H9 (cell line): Measurements from ENCODE around the gene SEPHS1. TPM values are rescaled to one million over a fixed set of nuclear protein-coding genes. Genes with fewer than 3 reads are reported as not detected.

ENCODE experiments used
- DNase-seq: peaks from one replicate; pipeline ENCODE4 v3.0.0-alpha.2; 2017
- H2AFZ ChIP-seq: one replicate; pipeline ENCODE4 v1.6.1; 2013; ENCODE audit warnings: mild to moderate bottlenecking, low read length, control low read depth, moderate library complexity
- H2AK5ac ChIP-seq: 2 replicates; pipeline ENCODE4 v1.6.1; 2013; ENCODE audit warnings: low read length, control low read depth, mixed read lengths; ENCODE audit not compliant: insufficient read length
- H2BK120ac ChIP-seq: one replicate; pipeline ENCODE4 v1.6.1; 2013; ENCODE audit warnings: low read depth, mild to moderate bottlenecking, low read length, control low read depth, inconsistent platforms; ENCODE audit not compliant: poor library complexity, severe bottlenecking
- H2BK12ac ChIP-seq: 2 replicates; pipeline ENCODE4 v1.6.1; 2013; ENCODE audit warnings: low read length, control low read depth, mixed read lengths, low read depth; ENCODE audit not compliant: insufficient read length
- H2BK15ac ChIP-seq: 2 replicates; pipeline ENCODE4 v1.6.1; 2013; ENCODE audit warnings: low read depth, low read length, control low read depth
- H2BK20ac ChIP-seq: one replicate; pipeline ENCODE4 v1.6.1; 2013; ENCODE audit warnings: low read depth, mild to moderate bottlenecking, low read length, control low read depth, inconsistent platforms; ENCODE audit not compliant: poor library complexity, severe bottlenecking
- H2BK5ac ChIP-seq: 2 replicates; pipeline ENCODE4 v1.6.1; 2013; ENCODE audit warnings: low read length, control low read depth, mixed read lengths; ENCODE audit not compliant: insufficient read length
- H3K14ac ChIP-seq: 2 replicates; pipeline ENCODE4 v1.6.1; 2013; ENCODE audit warnings: low read length, control low read depth; ENCODE audit not compliant: insufficient read depth
- H3K18ac ChIP-seq: 2 replicates; pipeline ENCODE4 v1.6.1; 2013; ENCODE audit warnings: low read depth, mild to moderate bottlenecking, mixed read lengths, low read length, control low read depth; ENCODE audit not compliant: insufficient read length
- H3K23ac ChIP-seq: 2 replicates; pipeline ENCODE4 v1.6.1; 2013; ENCODE audit warnings: low read length, control low read depth, mixed read lengths, low read depth; ENCODE audit not compliant: insufficient read length
- H3K23me2 ChIP-seq: 2 replicates; pipeline ENCODE4 v1.6.1; 2013; ENCODE audit warnings: low read depth, mild to moderate bottlenecking, mixed read lengths, low read length, control low read depth; ENCODE audit not compliant: insufficient read length, poor library complexity, severe bottlenecking
- H3K27ac ChIP-seq: 2 replicates; pipeline ENCODE4 v1.5.1; 2013; ENCODE audit warnings: low read length, control low read depth, mixed read lengths, low read depth; ENCODE audit not compliant: insufficient read length
- H3K27me3 ChIP-seq: 2 replicates; pipeline ENCODE4 v1.6.1; 2013; ENCODE audit warnings: low read length, control low read depth, inconsistent platforms; ENCODE audit not compliant: insufficient read depth
- H3K4ac ChIP-seq: 2 replicates; pipeline ENCODE4 v1.6.1; 2013; ENCODE audit warnings: low read depth, mild to moderate bottlenecking, control low read depth, inconsistent platforms, low read length, moderate library complexity
- H3K4me1 ChIP-seq: 2 replicates; pipeline ENCODE4 v1.6.1; 2013; ENCODE audit warnings: low read length, control low read depth, inconsistent platforms; ENCODE audit not compliant: insufficient read depth
- H3K4me2 ChIP-seq: 2 replicates; pipeline ENCODE4 v1.6.1; 2013; ENCODE audit warnings: low read length, control low read depth, mixed read lengths; ENCODE audit not compliant: insufficient read length, insufficient read depth
- H3K56ac ChIP-seq: 2 replicates; pipeline ENCODE4 v1.6.1; 2013; ENCODE audit warnings: low read depth, mild to moderate bottlenecking, mixed read lengths, low read length, control low read depth; ENCODE audit not compliant: insufficient read length
- H3K79me1 ChIP-seq: 2 replicates; pipeline ENCODE4 v1.6.1; 2013; ENCODE audit warnings: low read depth, mild to moderate bottlenecking, moderate library complexity, low read length, control low read depth, inconsistent platforms; ENCODE audit not compliant: insufficient read depth, poor library complexity, severe bottlenecking
- H3K79me2 ChIP-seq: 2 replicates; pipeline ENCODE4 v1.6.1; 2013; ENCODE audit warnings: low read length, control low read depth, inconsistent platforms; ENCODE audit not compliant: insufficient read depth
- H3K9ac ChIP-seq: 2 replicates; pipeline ENCODE4 v1.6.1; 2013; ENCODE audit warnings: low read length, control low read depth, mixed read lengths; ENCODE audit not compliant: insufficient read length; ENCODE audit errors: extremely low read depth
- H3K9me3 ChIP-seq: one replicate; pipeline ENCODE4 v1.6.1; 2013; ENCODE audit warnings: low read depth, low read length, inconsistent platforms; ENCODE audit not compliant: control insufficient read depth
- H3T11ph ChIP-seq: one replicate; pipeline ENCODE4 v1.6.1; 2013; ENCODE audit warnings: mild to moderate bottlenecking, low read length, control low read depth, inconsistent platforms
- H4K20me1 ChIP-seq: one replicate; pipeline ENCODE4 v1.6.1; 2013; ENCODE audit not compliant: control insufficient read depth, insufficient read length, insufficient read depth
- H4K5ac ChIP-seq: 2 replicates; pipeline ENCODE4 v1.6.1; 2013; ENCODE audit warnings: low read depth, mild to moderate bottlenecking, mixed read lengths, low read length, control low read depth; ENCODE audit not compliant: insufficient read length
- H4K8ac ChIP-seq: replicated peaks from 2 replicates; pipeline ENCODE4 v1.6.1; 2013; ENCODE audit warnings: low read length, control low read depth, mixed read lengths, low read depth; ENCODE audit not compliant: insufficient read length
- H4K91ac ChIP-seq: 2 replicates; pipeline ENCODE4 v1.6.1; 2013; ENCODE audit warnings: low read depth, mild to moderate bottlenecking, moderate library complexity, mixed read lengths, low read length, control low read depth; ENCODE audit not compliant: insufficient read length
- H3K27ac Mint-ChIP-seq, 3 experiments: 2 replicates in 2 of 3; 3 replicates in 1 of 3; pipeline ENCODE4 v1.8.0; 2020 to 2021; ENCODE audit warnings: mixed read lengths in 3 of 3, mild to moderate bottlenecking in 1 of 3, moderate library complexity in 1 of 3
- H3K27me3 Mint-ChIP-seq: 2 replicates; pipeline ENCODE4 v1.8.0; 2021; ENCODE audit warnings: low read depth, mild to moderate bottlenecking, moderate library complexity, mixed read lengths
- H3K36me3 Mint-ChIP-seq, 3 experiments: 2 replicates in 2 of 3; 3 replicates in 1 of 3; pipeline ENCODE4 v1.8.0; 2020 to 2021; ENCODE audit warnings: low read depth in 3 of 3, mixed read lengths in 3 of 3; ENCODE audit not compliant: insufficient read depth in 1 of 3
- H3K4me1 Mint-ChIP-seq, 2 experiments: 2 replicates each; pipeline ENCODE4 v1.8.0; 2020; ENCODE audit warnings: mixed read lengths in 2 of 2
- H3K4me3 Mint-ChIP-seq, 2 experiments: 2 replicates in 1 of 2; 3 replicates in 1 of 2; pipeline ENCODE4 v1.8.0; 2020 to 2021; ENCODE audit warnings: mild to moderate bottlenecking in 2 of 2, mixed read lengths in 2 of 2, moderate library complexity in 1 of 2
- H3K9me3 Mint-ChIP-seq, 2 experiments: 2 replicates in 1 of 2; 3 replicates in 1 of 2; pipeline ENCODE4 v1.8.0; 2020; ENCODE audit warnings: mild to moderate bottlenecking in 2 of 2, mixed read lengths in 2 of 2, moderate library complexity in 1 of 2
- WGBS: extraction: QIAGEN DNeasy Blood & Tissue Kit; methylation state at CpG from one replicate; pipeline ENCODE4 v1.1.7; 2013; ENCODE audit warnings: missing lambda C conversion rate, low lambda C conversion rate, mixed read lengths; ENCODE audit not compliant: insufficient read length; ENCODE audit errors: extremely low coverage; 5-methylcytosine and 5-hydroxymethylcytosine counted together
- total RNA-seq: library from RNA; stranded (reverse); gene quantifications from 2 replicates; pipeline ENCODE4 v1.2.1, GENCODE V29; 2021
- TF ChIP-seq, protein P1 (sequence below): fragments of 200-600 bp; sonication (generic); conservative IDR thresholded peaks from 3 replicates; pipeline ENCODE4 v1.8.0; 2021; ENCODE audit warnings: antibody characterized with exemption, mild to moderate bottlenecking

The SEPHS1 gene
- total RNA-seq, 1 experiment from 2014 or later = 366 TPM

DNA sequence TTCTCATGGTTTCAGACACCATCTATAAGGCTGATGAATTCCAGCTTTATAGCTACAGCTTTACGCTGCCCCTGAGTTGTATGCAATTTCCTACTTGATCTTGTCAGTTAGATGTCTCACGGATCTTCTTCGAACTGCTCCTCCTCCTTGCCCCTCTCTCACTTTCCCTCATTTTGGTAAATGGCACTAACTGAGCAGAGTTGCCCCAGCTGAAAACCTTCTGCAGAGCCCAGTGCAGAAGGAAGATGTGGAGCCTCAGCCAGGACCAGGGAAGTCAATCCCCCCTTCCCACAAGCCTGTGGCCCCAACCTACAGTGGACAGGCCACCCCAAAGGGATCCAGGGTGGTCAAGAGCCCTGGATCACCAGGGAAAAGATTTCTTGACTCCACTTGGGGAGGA, 49.0 kb upstream of the SEPHS1 start:
- no peak overlapping the region for H4K5ac ChIP-seq
- no peak overlapping the region for H4K91ac ChIP-seq
- peak overlapping the region; percentile 83 for H2BK20ac ChIP-seq
- no peak overlapping the region for H3K4ac ChIP-seq
- no peak overlapping the region for H3K23ac ChIP-seq
- H3K23me2 ChIP-seq = no peaks in the 10 kb centered on the region
- H3K27me3 ChIP-seq = no peaks in the 10 kb centered on the region
- no peak overlapping the region for H2AFZ ChIP-seq
- H2BK15ac ChIP-seq = no peak overlapping the region
- no peaks in the 10 kb centered on the region for H3K79me1 ChIP-seq
- H4K8ac ChIP-seq = no peak overlapping the region
- H3T11ph ChIP-seq = no peak overlapping the region
- TF ChIP-seq, protein P1, sequence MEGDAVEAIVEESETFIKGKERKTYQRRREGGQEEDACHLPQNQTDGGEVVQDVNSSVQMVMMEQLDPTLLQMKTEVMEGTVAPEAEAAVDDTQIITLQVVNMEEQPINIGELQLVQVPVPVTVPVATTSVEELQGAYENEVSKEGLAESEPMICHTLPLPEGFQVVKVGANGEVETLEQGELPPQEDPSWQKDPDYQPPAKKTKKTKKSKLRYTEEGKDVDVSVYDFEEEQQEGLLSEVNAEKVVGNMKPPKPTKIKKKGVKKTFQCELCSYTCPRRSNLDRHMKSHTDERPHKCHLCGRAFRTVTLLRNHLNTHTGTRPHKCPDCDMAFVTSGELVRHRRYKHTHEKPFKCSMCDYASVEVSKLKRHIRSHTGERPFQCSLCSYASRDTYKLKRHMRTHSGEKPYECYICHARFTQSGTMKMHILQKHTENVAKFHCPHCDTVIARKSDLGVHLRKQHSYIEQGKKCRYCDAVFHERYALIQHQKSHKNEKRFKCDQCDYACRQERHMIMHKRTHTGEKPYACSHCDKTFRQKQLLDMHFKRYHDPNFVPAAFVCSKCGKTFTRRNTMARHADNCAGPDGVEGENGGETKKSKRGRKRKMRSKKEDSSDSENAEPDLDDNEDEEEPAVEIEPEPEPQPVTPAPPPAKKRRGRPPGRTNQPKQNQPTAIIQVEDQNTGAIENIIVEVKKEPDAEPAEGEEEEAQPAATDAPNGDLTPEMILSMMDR = no peak
- H3K9me3 ChIP-seq = peaks cover 10% of the 10 kb centered on the region
- H2BK120ac ChIP-seq = no peak overlapping the region
- Mint-ChIP-seq H3K27ac (no peak overlapping the region; a peak in 1 of 7 replicates), H3K4me3 (no peak overlapping the region), H3K9me3 (peaks cover 20 to 27% of the 10 kb centered on the region in 2 experiments), H3K27me3 (peaks cover 2% of the 10 kb centered on the region; the same call in 1 of the 2 replicates), H3K4me1 (peaks cover 12 to 20% of the 10 kb centered on the region in 2 experiments), H3K36me3 (peaks cover 8 to 30% (median 27%) of the 10 kb centered on the region in 3 experiments)
- peaks cover 2% of the 10 kb centered on the region; the same call in 1 of the 2 replicates for H3K4me1 ChIP-seq
- no peak overlapping the region for H3K14ac ChIP-seq
- H4K20me1 ChIP-seq = no peaks in the 10 kb centered on the region
- no peak overlapping the region for H3K9ac ChIP-seq
- WGBS = no CpG with 5 or more reads among the region's 3 CpGs
- H2BK5ac ChIP-seq = no peak overlapping the region
- no peak for DNase-seq
- no peak overlapping the region for H2BK12ac ChIP-seq
- no peak overlapping the region for H2AK5ac ChIP-seq
- H3K79me2 ChIP-seq = no peaks in the 10 kb centered on the region; the same call in 1 of the 2 replicates
- H3K56ac ChIP-seq = no peak overlapping the region
- no peak overlapping the region for H3K4me2 ChIP-seq
- H3K18ac ChIP-seq = no peak overlapping the region
- no peak overlapping the region for H3K27ac ChIP-seq
